ENCODE results near the gene ZMAT3.
"Not testable (repeated sequence)": the region's sequence is repeated elsewhere in the genome, so short reads cannot be mapped to it uniquely, and the experiment has no call there.

ZMAT3 gene

DNA sequence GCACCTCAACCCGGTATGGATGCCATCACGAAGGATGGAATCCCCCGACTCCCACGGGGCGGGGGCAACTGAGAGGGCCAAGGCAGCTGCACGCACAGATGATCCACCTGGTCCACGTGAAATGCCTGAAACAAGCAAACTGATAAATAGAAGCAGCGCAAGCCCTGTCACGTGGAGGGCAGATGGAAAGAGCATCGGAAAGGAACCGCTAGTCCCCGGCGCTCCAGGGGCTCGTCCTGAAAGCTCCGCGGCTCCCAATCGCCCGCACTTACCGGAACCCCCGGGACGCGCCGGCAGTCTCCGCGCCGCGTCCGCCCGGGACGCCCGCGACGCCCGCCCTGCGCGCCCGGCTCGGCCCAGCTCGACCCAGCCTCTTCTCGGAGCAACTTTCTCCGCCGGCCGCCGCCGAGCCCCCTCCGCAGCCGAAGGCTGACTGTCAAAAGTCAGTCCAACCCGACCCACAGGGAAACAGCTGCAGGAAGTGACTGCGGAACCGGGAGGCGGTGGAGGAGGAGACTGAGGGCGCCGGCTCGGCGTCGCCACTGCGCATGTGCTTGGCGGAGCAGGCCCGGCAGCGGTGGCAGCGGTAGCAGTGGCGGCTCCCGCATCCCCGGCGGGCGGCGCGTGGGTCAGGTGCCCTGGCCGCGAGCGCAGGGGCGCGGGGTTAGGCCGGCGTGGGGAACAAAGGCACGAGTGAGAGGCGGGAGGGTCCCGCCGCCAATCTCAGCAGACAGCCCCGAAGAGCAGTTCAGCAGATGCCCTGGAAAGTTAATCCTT, at the start of gene ZMAT3:
ZMAT3 (minus strand) TSS at position 487 of the 777 bp plus-strand sequence. CDS start 4,057 bp downstream, outside the sequence.
- peak; percentile 85 for DNase-seq

DNA sequence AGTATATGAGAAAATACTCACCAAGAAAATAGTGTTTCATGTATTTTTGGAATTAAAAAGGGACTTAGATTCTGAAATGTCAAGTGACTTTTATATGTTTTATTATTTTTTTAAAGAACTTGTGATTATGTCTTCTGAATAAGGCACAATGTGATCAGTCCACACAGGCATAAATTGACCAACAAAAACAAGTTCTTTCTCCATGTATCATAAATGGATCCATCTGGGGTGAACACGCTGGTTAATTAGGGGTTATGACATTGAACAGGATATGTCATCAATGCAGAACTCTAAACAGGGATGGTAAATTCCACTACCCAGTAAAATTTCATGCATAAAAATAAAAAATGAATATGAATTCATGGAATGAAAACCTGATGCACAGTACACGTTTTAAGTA, 45.2 kb upstream of the ZMAT3 start:
- no peak for DNase-seq

- DNase-seq, result not testable (repeated sequence)
These were observed 43.8 kb upstream of the ZMAT3 start for GRCh38 chr3:179115444-179115843.

DNA sequence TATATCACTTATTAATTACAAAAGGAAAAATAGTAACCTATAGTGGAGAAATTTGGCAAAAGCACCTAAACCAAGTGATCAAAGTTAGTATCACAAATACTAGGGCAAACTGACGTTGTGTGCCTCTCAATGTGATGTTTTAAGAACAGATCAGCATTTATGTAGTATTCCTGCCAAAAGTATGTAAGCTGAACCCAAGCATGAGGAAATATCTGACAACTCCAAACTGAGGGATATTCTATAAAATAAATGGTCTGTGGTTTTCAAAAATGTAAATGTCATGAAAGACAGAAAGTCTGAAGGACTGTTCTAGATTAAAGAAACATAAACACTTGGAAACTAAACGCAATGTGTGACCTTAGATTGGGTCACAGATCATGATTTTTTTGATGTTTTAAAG, 42.3 kb upstream of the ZMAT3 start:
- no peak for DNase-seq

GRCh38 chr3:179108086-179108485, 36.5 kb upstream of the ZMAT3 start:
- DNase-seq, result no peak

- no peak for DNase-seq
These were observed 36.0 kb upstream of the ZMAT3 start for GRCh38 chr3:179107617-179108016.

- no peak for DNase-seq
These were observed 34.3 kb upstream of the ZMAT3 start for GRCh38 chr3:179105881-179106280.

GRCh38 chr3:179100652-179101051, 29.0 kb upstream of the ZMAT3 start:
- no peak for DNase-seq

GRCh38 chr3:179098388-179099077, 26.9 kb upstream of the ZMAT3 start:
- no peak for DNase-seq

DNA sequence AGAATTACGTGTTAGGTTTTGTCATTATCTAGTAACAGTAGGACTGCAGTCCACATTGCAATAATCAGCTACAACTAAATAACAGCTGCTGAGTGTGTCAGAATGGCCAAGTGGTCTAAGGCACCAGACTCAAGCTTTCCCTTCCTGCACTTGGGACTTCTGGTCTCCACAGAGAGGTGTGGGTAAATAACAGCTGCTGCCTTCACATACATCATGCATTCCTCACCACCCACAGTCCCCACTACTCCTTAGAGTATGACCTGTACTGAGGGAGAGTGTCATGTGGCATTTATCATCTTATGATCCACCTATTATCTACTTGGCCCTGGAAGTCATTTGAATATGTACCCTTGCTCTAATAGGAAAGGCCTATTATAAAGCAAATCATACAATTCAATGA, 22.2 kb upstream of the ZMAT3 start:
- no peak for DNase-seq

DNA sequence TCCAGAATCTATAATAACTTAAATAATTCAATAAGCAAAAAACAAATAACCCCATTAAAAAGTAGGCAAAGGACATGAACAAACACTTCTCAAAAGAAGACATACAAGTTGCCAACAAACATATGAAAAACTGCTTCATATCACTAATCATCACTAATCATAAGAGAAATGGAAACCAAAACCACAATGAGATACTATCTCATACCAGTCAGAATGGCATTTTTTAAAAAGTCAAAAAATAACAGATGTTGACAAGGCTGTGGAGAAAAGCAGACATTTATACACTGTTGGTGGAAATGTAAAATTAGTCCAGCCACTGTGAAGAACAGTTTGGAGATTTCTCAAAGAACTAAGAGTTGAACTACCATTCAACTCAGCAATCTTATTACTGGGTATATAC, 19.5 kb upstream of the ZMAT3 start:
- no peak for DNase-seq

DNA sequence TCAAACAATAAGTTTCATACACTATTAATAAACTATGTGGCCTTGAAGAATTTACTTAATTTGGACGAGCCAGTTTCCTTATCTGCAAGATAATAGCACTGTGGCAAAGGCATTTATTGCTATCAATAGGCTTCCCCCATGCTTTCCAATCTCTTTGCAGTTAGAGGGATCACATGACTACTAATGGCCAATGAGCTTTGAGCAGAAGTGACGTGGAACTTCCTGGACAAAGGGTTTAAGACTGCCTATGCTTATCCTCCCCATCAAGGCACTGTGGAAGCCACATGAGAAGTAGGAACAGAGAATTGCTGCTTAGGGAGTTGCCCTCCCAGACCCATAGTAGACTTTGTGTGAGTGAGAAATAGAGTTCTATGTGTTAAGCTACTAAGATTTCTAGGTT, 16.7 kb upstream of the ZMAT3 start:
- DNase-seq, result no peak

- DNase-seq, result no peak
These were observed 12.4 kb upstream of the ZMAT3 start for GRCh38 chr3:179083977-179084376.

DNA sequence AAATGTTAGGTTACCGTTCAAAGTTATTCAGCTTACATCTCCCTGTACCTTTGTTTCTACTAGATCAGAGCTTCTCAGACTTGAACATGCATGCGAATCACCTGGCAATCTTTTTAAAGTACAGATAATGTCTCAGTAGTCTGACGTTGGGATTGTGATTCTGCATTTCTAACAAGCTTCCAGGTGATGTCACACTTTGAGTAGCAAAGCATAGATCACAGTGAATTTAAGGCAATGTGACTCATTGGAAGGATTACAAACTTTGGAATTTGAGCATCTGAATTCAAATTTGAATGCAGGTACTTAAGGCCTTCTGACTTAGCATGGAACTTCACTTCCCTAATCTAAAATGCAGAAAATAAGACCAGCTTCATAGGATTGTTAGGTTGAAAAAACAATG, 10.8 kb upstream of the ZMAT3 start:
- no peak for DNase-seq

DNA sequence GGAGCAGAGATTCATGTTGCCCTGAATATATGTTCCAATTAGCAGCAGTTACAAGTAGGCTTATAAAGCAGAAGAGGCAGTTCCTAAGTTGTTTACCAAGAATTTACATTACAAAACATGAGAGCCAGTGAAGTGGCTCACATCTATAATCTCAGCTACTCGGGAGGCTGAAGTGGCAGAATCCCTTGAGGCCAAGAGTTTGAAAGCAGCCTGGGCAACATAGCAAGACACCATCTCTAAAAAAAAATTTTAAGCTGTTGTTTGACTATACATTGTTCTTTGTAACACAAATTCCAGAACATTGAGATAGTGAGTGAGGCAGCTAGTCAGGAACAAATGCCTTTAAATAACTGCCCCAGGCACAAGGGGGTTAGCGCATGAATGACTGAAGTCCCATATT, 10.3 kb upstream of the ZMAT3 start:
- DNase-seq, result no peak

GRCh38 chr3:179079537-179079936, 7.9 kb upstream of the ZMAT3 start:
- DNase-seq, result no peak

GRCh38 chr3:179076243-179077027, 4.8 kb upstream of the ZMAT3 start:
- DNase-seq, result no peak

- DNase-seq, result no peak
These were observed 3.0 kb upstream of the ZMAT3 start for GRCh38 chr3:179074656-179075055.

DNA sequence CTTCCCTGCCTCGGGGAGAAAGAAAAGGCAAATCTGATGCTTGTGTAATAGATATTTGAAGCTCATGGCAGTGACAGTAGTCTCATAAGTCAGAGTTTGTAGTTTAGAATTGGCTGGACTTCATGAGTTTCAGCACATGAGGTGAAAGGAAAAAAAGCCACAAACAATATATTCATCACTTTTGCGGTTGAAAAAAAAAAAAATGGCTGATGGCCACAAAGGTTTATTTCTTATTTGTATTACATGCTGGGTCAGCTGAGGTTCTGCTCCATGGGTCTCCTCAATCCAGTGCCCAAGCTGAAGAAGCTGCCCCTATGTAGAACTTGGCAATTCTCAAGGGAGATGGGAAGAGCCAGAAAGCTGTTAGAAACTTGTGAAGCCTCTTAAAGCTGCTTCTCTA, 2.2 kb upstream of the ZMAT3 start:
- DNase-seq, result no peak

DNA sequence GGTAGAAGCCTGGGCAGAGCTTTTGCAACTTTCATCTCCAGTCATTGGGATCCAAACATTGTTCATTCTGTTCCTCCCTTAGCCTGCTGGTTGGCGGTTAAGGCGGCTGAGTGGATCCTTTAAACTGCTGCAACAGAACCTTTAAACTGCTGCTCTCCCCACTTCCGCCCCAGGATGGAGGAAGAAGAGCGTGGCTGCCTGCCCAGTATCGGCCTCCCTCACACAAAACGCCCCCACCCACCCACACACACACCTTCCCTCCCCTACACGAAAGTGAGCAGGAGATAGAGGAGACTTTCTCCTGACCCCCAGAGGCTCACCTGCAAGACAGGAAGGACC, 460 bp upstream of the ZMAT3 start:
- no peak for DNase-seq

DNA sequence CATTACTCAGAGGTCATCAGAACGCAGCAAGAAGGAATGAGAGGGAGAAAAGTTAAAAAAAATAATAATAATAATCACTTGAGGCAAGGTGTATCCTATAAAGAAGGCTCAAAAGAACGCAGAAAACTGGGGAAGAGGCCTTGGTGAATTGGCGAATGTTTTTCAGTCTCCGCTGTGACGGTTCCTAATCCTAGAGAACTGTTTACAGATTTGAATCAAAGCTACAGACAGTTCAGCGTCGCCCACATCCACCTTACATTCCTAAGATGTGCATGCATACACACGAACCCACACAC, 634 bp downstream of the ZMAT3 start:
- no peak for DNase-seq

DNA sequence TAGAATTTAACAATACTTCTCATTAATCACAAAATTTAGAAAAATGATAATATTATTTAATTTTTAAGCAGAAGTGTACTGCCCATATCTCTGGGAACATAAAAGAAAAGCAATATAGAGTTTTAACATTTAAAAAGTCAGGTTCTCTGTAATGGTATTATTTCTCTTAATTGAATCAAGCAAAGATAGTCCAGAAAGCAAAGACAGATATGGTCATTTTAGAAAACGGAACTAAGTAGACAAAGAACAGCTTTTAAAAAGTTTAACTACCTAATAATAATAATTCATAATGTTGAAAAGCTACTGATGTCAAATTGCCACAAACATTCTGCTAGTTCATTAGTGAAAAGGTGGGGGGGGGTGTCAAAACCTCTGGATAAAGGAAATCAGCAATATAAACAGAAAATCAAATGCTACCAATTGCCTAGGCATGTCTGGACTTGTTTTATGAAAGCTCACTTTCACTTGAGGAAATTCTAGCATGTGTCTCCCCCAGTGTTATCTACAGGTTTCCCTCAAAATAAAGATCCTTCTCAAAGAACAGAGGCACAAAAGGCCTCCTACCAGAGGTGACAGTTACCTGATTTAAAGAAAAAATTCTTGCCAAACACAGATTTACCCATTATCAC, 1.7 kb downstream of the ZMAT3 start:
- DNase-seq, result no peak

DNA sequence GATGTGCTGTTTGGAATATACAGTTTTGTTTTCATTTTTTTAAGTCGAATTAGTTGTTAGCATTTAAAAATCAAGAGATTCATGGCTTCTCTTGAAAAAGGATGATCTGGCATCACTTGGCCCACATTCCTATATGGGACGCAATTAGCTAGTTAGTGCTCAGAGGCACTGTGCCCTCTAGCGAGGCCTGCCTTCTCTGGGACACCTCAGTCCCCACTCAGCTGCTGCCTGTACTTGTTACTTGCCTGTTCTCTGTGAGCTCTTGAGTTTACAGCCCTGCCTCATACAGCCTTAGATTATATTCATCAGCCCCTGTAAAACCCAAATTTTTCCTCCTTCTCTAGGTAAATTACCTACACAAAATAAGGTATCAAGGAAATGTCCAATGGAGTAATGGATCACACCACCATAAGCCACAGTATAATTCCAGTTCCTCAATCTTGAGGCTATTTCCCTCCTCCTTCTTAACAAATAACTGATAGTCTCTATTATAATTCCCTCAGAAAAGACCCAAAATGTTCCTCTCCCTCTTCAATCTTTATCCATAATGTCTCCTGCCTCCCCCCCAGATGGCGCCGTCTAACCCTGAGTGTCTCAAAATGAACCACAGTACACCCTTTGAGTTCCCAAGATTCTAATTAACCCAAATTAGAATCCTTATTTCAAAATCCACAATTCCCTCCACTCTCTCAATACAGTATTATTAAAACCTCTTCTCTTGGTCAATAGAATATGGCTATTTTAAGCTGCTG, 2.7 kb downstream of the ZMAT3 start:
- DNase-seq, result no peak

All from activated CD4-positive, CD25-positive, alpha-beta regulatory T cell treated with anti-CD3 and anti-CD28 coated beads, Interleukin-2, amount 50 U/mL, for 72 hours (primary cell).